ENCODE results near the gene RHOH. TPM values are rescaled to one million over a fixed set of nuclear protein-coding genes. Genes with fewer than 3 reads are reported as not detected.
"Not testable (repeated sequence)": the region's sequence is repeated elsewhere in the genome, so short reads cannot be mapped to it uniquely, and the experiment has no call there.

Gene RHOH
- total RNA-seq, 1 donor from 2014 or later, result not detected

GRCh38 chr4:40292313-40292759 is 95.5 kb downstream of the RHOH start:
- no peak for DNase-seq (ENCODE audit: extremely low spot score, unreplicated experiment)
- Mint-ChIP-seq H3K36me3 (ENCODE audit: unreplicated experiment) (no peaks in the 10 kb centered on the region), H3K27ac (ENCODE audit: unreplicated experiment) (no peak overlapping the region), H3K4me3 (ENCODE audit: unreplicated experiment) (no peak overlapping the region), H3K27me3 (ENCODE audit: unreplicated experiment) (peaks cover 12% of the 10 kb centered on the region), H3K4me1 (ENCODE audit: unreplicated experiment) (no peaks in the 10 kb centered on the region), H3K9me3 (ENCODE audit: unreplicated experiment) (no peaks in the 10 kb centered on the region)
- no peak for TF ChIP-seq CTCF (IDR thresholded peaks at IDR 0.05)

- Mint-ChIP-seq H3K27ac (ENCODE audit: unreplicated experiment) (no peak overlapping the region), H3K4me1 (ENCODE audit: unreplicated experiment) (no peaks in the 10 kb centered on the region), H3K4me3 (ENCODE audit: unreplicated experiment) (no peak overlapping the region), H3K36me3 (ENCODE audit: unreplicated experiment) (no peaks in the 10 kb centered on the region), H3K9me3 (ENCODE audit: unreplicated experiment) (no peaks in the 10 kb centered on the region), H3K27me3 (ENCODE audit: unreplicated experiment) (peaks cover 20% of the 10 kb centered on the region)
- no peak for DNase-seq (ENCODE audit: extremely low spot score, unreplicated experiment)
- no peak for TF ChIP-seq CTCF (IDR thresholded peaks at IDR 0.05)
Observed at GRCh38 chr4:40294339-40294738, 97.5 kb downstream of the RHOH start.

GRCh38 chr4:40295030-40295429 is 98.2 kb downstream of the RHOH start:
- H3K27ac Mint-ChIP-seq (ENCODE audit: unreplicated experiment); H3K36me3 Mint-ChIP-seq (ENCODE audit: unreplicated experiment); H3K4me1 Mint-ChIP-seq (ENCODE audit: unreplicated experiment); H3K9me3 Mint-ChIP-seq (ENCODE audit: unreplicated experiment); H3K4me3 Mint-ChIP-seq (ENCODE audit: unreplicated experiment); DNase-seq (ENCODE audit: extremely low spot score, unreplicated experiment): not testable (repeated sequence)
- peaks cover 15% of the 10 kb centered on the region for H3K27me3 Mint-ChIP-seq (ENCODE audit: unreplicated experiment)

- H3K4me3 Mint-ChIP-seq (ENCODE audit: unreplicated experiment), result no peak overlapping the region
- no peaks in the 10 kb centered on the region for H3K9me3 Mint-ChIP-seq (ENCODE audit: unreplicated experiment)
- H3K27me3 Mint-ChIP-seq (ENCODE audit: unreplicated experiment), result peaks cover 15% of the 10 kb centered on the region
- no peak overlapping the region for H3K27ac Mint-ChIP-seq (ENCODE audit: unreplicated experiment)
- H3K4me1 Mint-ChIP-seq (ENCODE audit: unreplicated experiment), result no peaks in the 10 kb centered on the region
- no peak for TF ChIP-seq CTCF (IDR thresholded peaks at IDR 0.05)
- H3K36me3 Mint-ChIP-seq (ENCODE audit: unreplicated experiment), result no peaks in the 10 kb centered on the region
- DNase-seq (ENCODE audit: extremely low spot score, unreplicated experiment), result no peak
Observed at GRCh38 chr4:40295572-40295971, 98.7 kb downstream of the RHOH start.

Other genes with a start within 250 kb of the RHOH start
- gene PDS5A, start 219.1 kb upstream of the RHOH start, total RNA-seq, result 72.8 and 74.6 TPM in 2 replicates
- 14.9 and 16.4 TPM in 2 replicates for gene N4BP2, start 140.2 kb upstream of the RHOH start, total RNA-seq
- gene CHRNA9, start 138.3 kb downstream of the RHOH start, total RNA-seq, result not detected in 2 replicates